Measurements from ENCODE around the gene SLF2.
"Not testable (repeated sequence)": the region's sequence is repeated elsewhere in the genome, so short reads cannot be mapped to it uniquely, and the experiment has no call there.

SLF2 gene

DNA sequence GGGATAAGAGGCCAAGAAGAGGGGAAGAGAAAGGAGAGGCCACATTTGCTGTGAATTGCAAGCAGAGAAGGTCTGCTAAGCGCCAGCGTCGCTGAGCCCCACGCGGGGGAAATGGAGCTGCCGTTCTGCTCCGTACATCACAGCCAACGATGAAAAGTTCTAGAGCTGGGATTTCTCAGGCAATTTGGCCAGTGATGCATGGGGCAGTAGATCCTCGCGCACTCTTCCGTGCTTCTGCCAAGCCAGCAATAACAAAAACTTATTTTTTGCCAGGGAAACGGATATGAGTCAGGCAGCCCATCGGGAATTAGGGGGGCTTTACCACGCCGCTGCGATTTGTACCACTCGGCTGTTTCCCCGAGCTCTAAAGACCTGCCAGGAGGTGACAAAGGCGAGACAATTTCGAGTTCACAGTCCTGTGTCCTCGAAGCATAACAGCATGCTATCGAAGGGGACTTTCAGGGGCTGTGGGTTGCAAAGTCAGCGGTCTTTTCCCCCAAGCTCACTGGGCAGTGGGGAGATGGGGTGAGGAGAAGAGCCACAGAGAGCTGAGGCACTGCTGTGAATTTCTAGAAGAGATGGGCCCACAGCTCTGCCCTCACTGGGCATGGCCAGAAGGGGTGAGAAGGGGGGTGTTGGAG, 30.0 kb upstream of the SLF2 start:
- Histone ChIP-seq H3K4me3 (ENCODE audit: low read depth, low read length) (no peak overlapping the region), H3K4me1 (ENCODE audit: control insufficient read depth, insufficient read depth, low read length) (no peaks in the 10 kb centered on the region), H3K9ac (ENCODE audit: low read depth, low read length) (no peak overlapping the region), H3K27me3 (ENCODE audit: control insufficient read depth, insufficient read depth, low read length) (peaks cover 11% of the 10 kb centered on the region), H3K9me3 (ENCODE audit: control insufficient read depth, insufficient read depth, low read length) (no peaks in the 10 kb centered on the region), H3K36me3 (ENCODE audit: control insufficient read depth, insufficient read depth, low read length) (no peaks in the 10 kb centered on the region)

- Histone ChIP-seq H3K4me1 (ENCODE audit: control insufficient read depth, insufficient read depth, low read length) (no peaks in the 10 kb centered on the region), H3K27me3 (ENCODE audit: control insufficient read depth, insufficient read depth, low read length) (peaks cover 8% of the 10 kb centered on the region), H3K36me3 (ENCODE audit: control insufficient read depth, insufficient read depth, low read length) (no peaks in the 10 kb centered on the region), H3K9me3 (ENCODE audit: control insufficient read depth, insufficient read depth, low read length) (no peaks in the 10 kb centered on the region), H3K9ac (ENCODE audit: low read depth, low read length) (no peak overlapping the region), H3K4me3 (ENCODE audit: low read depth, low read length) (no peak overlapping the region)
Measured at GRCh38 chr10:100883312-100883821, 29.4 kb upstream of the SLF2 start.

- not testable (repeated sequence) for H3K27me3 ChIP-seq (ENCODE audit: control insufficient read depth, insufficient read depth, low read length); H3K4me3 ChIP-seq (ENCODE audit: low read depth, low read length); H3K36me3 ChIP-seq (ENCODE audit: control insufficient read depth, insufficient read depth, low read length); H3K4me1 ChIP-seq (ENCODE audit: control insufficient read depth, insufficient read depth, low read length); H3K9ac ChIP-seq (ENCODE audit: low read depth, low read length); H3K9me3 ChIP-seq (ENCODE audit: control insufficient read depth, insufficient read depth, low read length)
Measured at GRCh38 chr10:100885611-100886010, 27.2 kb upstream of the SLF2 start.

- H3K9me3 ChIP-seq (ENCODE audit: control insufficient read depth, insufficient read depth, low read length) = no peaks in the 10 kb centered on the region
- H3K36me3 ChIP-seq (ENCODE audit: control insufficient read depth, insufficient read depth, low read length) = no peaks in the 10 kb centered on the region
- no peak overlapping the region for H3K4me3 ChIP-seq (ENCODE audit: low read depth, low read length)
- H3K27me3 ChIP-seq (ENCODE audit: control insufficient read depth, insufficient read depth, low read length) = peaks cover under 1% of the 10 kb centered on the region
- H3K4me1 ChIP-seq (ENCODE audit: control insufficient read depth, insufficient read depth, low read length) = no peaks in the 10 kb centered on the region
- H3K9ac ChIP-seq (ENCODE audit: low read depth, low read length) = no peak overlapping the region
Measured at GRCh38 chr10:100886091-100886490, 26.7 kb upstream of the SLF2 start.

DNA sequence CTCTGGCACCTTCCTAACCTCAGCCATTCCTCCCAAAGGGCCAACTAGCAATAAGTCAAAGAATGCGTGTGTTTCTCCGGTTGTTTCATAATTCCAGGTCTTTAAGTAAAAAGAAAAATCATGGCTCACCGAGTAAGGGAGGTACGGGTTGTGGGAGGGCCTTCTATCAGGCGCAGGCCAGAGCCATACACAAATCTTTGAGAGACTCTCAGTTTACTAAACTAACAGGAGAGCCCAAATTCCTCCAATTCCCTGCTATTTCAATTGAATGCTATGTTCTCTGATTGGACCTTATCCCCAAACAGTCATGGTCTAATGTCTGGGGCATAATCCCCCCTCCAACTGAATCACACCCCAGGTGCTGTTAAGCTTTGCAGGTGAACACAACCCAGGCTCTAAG, 26.2 kb upstream of the SLF2 start:
- Histone ChIP-seq H3K9ac (ENCODE audit: low read depth, low read length) (no peak overlapping the region), H3K4me1 (ENCODE audit: control insufficient read depth, insufficient read depth, low read length) (no peaks in the 10 kb centered on the region), H3K4me3 (ENCODE audit: low read depth, low read length) (no peak overlapping the region), H3K36me3 (ENCODE audit: control insufficient read depth, insufficient read depth, low read length) (no peaks in the 10 kb centered on the region), H3K27me3 (ENCODE audit: control insufficient read depth, insufficient read depth, low read length) (no peaks in the 10 kb centered on the region), H3K9me3 (ENCODE audit: control insufficient read depth, insufficient read depth, low read length) (no peaks in the 10 kb centered on the region)

GRCh38 chr10:100886963-100887362, 25.8 kb upstream of the SLF2 start:
- no peak overlapping the region for H3K4me3 ChIP-seq (ENCODE audit: low read depth, low read length)
- no peaks in the 10 kb centered on the region for H3K27me3 ChIP-seq (ENCODE audit: control insufficient read depth, insufficient read depth, low read length)
- no peaks in the 10 kb centered on the region for H3K4me1 ChIP-seq (ENCODE audit: control insufficient read depth, insufficient read depth, low read length)
- no peaks in the 10 kb centered on the region for H3K9me3 ChIP-seq (ENCODE audit: control insufficient read depth, insufficient read depth, low read length)
- no peak overlapping the region for H3K9ac ChIP-seq (ENCODE audit: low read depth, low read length)
- H3K36me3 ChIP-seq (ENCODE audit: control insufficient read depth, insufficient read depth, low read length) = no peaks in the 10 kb centered on the region

GRCh38 chr10:100887761-100888296, 24.9 kb upstream of the SLF2 start:
- no peaks in the 10 kb centered on the region for H3K27me3 ChIP-seq (ENCODE audit: control insufficient read depth, insufficient read depth, low read length)
- no peaks in the 10 kb centered on the region for H3K36me3 ChIP-seq (ENCODE audit: control insufficient read depth, insufficient read depth, low read length)
- H3K9me3 ChIP-seq (ENCODE audit: control insufficient read depth, insufficient read depth, low read length) = no peaks in the 10 kb centered on the region
- no peak overlapping the region for H3K9ac ChIP-seq (ENCODE audit: low read depth, low read length)
- no peaks in the 10 kb centered on the region for H3K4me1 ChIP-seq (ENCODE audit: control insufficient read depth, insufficient read depth, low read length)
- H3K4me3 ChIP-seq (ENCODE audit: low read depth, low read length) = no peak overlapping the region

GRCh38 chr10:100888957-100889356, 23.8 kb upstream of the SLF2 start:
- Histone ChIP-seq H3K9ac (ENCODE audit: low read depth, low read length) (no peak overlapping the region), H3K9me3 (ENCODE audit: control insufficient read depth, insufficient read depth, low read length) (no peaks in the 10 kb centered on the region), H3K4me3 (ENCODE audit: low read depth, low read length) (no peak overlapping the region), H3K27me3 (ENCODE audit: control insufficient read depth, insufficient read depth, low read length) (no peaks in the 10 kb centered on the region), H3K4me1 (ENCODE audit: control insufficient read depth, insufficient read depth, low read length) (no peaks in the 10 kb centered on the region), H3K36me3 (ENCODE audit: control insufficient read depth, insufficient read depth, low read length) (no peaks in the 10 kb centered on the region)

DNA sequence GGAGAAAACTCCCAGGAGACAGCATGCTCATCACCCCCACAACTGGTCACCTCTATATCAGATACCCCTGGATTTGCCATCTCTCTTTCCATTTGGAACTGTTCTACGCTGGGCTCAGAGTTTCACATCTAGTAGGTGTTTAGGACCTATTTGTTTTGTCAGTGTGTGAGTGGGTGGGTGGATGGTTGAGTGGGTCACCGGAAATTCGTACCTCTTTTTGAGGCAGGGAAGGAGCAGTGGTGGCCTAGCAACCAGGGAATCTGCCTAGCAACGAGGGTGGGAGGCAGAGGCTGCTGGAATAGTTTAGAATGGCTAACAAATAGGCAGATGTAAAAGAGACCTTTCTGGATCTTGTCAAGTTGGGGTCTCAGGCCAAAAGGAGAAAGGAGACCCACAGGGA, 23.2 kb upstream of the SLF2 start:
- H3K9ac ChIP-seq (ENCODE audit: low read depth, low read length) = no peak overlapping the region
- H3K4me3 ChIP-seq (ENCODE audit: low read depth, low read length) = no peak overlapping the region
- H3K9me3 ChIP-seq (ENCODE audit: control insufficient read depth, insufficient read depth, low read length) = no peaks in the 10 kb centered on the region
- H3K36me3 ChIP-seq (ENCODE audit: control insufficient read depth, insufficient read depth, low read length) = no peaks in the 10 kb centered on the region
- no peaks in the 10 kb centered on the region for H3K4me1 ChIP-seq (ENCODE audit: control insufficient read depth, insufficient read depth, low read length)
- no peaks in the 10 kb centered on the region for H3K27me3 ChIP-seq (ENCODE audit: control insufficient read depth, insufficient read depth, low read length)

DNA sequence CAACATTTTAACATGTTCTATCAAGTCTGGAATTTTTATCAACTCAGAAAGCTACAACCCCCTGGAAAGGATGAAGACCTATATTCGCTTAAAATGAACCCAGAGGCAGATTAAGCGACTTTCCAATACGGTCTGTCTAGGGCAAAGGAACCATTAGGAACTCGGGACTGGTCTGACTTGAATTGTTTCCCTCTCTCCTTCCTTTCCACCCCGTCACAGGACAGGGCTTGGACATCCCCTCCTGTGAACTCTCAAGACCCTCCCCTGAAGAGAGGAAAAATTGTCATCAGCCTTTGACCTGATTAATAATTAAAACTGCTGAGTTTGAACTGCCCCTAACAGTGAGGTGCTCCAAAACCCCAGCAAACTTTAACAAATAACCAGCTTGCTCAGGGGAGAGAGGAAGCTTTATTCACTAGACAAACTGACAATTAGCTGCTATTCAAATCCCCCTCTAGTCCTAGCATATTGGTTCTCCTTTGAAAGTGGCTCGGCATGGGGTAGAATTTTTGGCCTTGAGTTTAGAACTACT, 22.6 kb upstream of the SLF2 start:
- no peak overlapping the region for H3K9ac ChIP-seq (ENCODE audit: low read depth, low read length)
- H3K9me3 ChIP-seq (ENCODE audit: control insufficient read depth, insufficient read depth, low read length) = no peaks in the 10 kb centered on the region
- H3K27me3 ChIP-seq (ENCODE audit: control insufficient read depth, insufficient read depth, low read length) = no peaks in the 10 kb centered on the region
- no peak overlapping the region for H3K4me3 ChIP-seq (ENCODE audit: low read depth, low read length)
- H3K4me1 ChIP-seq (ENCODE audit: control insufficient read depth, insufficient read depth, low read length) = no peaks in the 10 kb centered on the region
- H3K36me3 ChIP-seq (ENCODE audit: control insufficient read depth, insufficient read depth, low read length) = no peaks in the 10 kb centered on the region

GRCh38 chr10:100890673-100891317, 22.0 kb upstream of the SLF2 start:
- Histone ChIP-seq H3K9me3 (ENCODE audit: control insufficient read depth, insufficient read depth, low read length) (no peaks in the 10 kb centered on the region), H3K4me1 (ENCODE audit: control insufficient read depth, insufficient read depth, low read length) (no peaks in the 10 kb centered on the region), H3K27me3 (ENCODE audit: control insufficient read depth, insufficient read depth, low read length) (no peaks in the 10 kb centered on the region), H3K9ac (ENCODE audit: low read depth, low read length) (no peak overlapping the region), H3K4me3 (ENCODE audit: low read depth, low read length) (no peak overlapping the region), H3K36me3 (ENCODE audit: control insufficient read depth, insufficient read depth, low read length) (no peaks in the 10 kb centered on the region)

DNA sequence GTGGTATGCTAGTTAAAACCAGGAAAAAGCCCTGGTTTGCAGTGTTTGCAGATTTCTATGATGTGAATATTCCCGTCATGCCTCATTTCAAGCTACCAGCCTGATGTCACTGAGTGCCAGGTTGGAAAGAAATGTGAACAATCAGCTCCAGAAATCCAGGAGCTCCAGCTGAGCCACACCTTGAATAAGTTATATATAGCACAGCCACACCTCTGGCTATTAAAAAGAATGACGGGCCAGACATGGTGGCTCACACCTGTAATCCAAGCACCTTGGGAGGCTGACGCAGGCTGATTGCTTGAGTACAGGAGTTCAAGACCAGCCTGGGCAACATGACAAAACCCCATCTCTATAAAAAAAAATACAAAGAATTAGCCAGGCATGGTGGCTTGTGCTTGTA, 18.7 kb upstream of the SLF2 start:
- H3K9me3 ChIP-seq (ENCODE audit: control insufficient read depth, insufficient read depth, low read length) = no peaks in the 10 kb centered on the region
- no peak overlapping the region for H3K4me3 ChIP-seq (ENCODE audit: low read depth, low read length)
- no peaks in the 10 kb centered on the region for H3K4me1 ChIP-seq (ENCODE audit: control insufficient read depth, insufficient read depth, low read length)
- H3K27me3 ChIP-seq (ENCODE audit: control insufficient read depth, insufficient read depth, low read length) = no peaks in the 10 kb centered on the region
- no peak overlapping the region for H3K9ac ChIP-seq (ENCODE audit: low read depth, low read length)
- H3K36me3 ChIP-seq (ENCODE audit: control insufficient read depth, insufficient read depth, low read length) = no peaks in the 10 kb centered on the region

Measured in iPS-15b (cell line).